GM18858 (cell line): ENCODE measurements around the gene TENT5C.

Experiments
- ATAC-seq: cut with Tn5 transposase; IDR thresholded peaks from one replicate; pipeline ENCODE4 v1.9.1; 2021; ENCODE audit not compliant: unreplicated experiment

The TENT5C gene

GRCh38 chr1:117653732-117654492 is 48.1 kb downstream of the TENT5C start:
- ATAC-seq = peak; percentile 14

DNA sequence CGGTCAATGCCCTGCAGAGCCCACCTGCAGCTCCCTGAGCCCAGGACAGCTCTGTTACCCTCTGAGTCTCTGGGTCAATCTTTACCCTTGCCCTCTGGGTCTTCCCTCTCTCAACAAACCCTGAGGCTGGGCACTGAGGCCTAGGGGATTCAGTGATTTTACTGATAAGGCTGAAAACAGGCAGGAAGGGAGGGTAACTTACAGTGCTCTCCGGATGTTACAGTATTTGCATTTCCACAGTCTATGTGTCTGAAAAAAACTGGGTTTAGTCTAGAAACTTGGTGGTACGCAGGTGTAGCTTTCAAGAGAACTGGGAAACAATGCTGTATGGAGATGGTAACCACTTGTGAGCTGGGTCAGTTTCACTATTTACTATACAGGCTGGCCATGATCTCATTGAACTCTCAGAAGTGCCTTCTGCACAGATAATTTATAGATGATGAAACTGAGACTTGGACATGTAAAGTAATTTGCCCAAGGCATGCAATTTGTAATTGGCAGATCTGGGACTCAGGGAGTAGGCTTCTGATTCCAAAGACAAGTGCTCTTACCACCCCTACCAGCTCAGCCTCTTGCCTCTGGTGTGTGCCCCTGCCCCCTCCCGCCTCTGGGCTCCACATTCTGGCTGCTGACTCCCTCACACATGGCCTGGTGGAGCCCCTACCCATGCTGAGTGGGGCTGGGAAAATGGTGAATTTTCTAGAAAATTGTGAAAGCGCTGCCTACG is 48.8 kb downstream of the TENT5C start:
- ATAC-seq = peak; percentile 79

- no peak for ATAC-seq
Observed at GRCh38 chr1:117655220-117655577, 49.4 kb downstream of the TENT5C start.

DNA sequence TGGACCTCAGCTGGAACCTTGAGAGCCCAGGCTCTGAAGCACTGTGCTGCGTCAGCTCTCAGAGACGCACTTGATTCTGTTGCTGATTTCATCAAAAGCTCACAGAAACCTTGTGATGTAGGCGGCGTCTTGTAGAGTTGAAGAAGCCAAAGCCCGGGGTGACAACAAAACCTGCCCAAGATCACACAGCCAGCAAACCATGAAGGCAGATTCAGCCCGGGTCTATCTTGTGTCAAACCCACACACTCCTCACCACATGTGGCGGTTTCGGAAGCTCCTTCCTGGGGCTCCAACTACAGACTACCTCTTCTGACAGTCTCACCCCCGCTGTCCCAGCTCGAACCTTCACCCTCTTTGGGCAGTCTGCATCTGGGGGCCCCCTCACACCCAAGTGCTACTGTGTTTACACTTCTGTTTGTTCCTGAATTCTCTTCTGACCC is 50.4 kb downstream of the TENT5C start:
- peak; percentile 36 for ATAC-seq

DNA sequence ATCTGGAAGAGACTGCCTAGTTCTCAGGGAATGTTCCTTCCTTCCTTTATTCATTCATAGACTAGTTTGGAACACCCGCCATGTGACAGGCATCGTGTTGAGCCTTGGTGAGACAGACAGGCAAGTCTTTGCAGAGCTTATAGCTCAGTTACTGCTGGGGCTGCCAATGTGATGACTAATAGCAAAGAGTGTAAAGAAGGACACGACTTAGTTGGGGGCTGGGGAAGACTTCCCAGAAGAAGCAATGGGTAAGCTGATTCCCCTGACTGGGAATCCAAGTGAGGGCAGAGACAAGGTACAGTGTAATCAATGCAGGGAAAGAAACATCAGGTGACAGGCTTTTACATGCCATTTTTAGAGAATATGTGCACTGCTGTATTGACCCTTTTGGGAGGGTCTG is 51.2 kb downstream of the TENT5C start:
- no peak for ATAC-seq

- ATAC-seq = no peak
Observed at GRCh38 chr1:117657949-117658660, 52.3 kb downstream of the TENT5C start.

- no peak for ATAC-seq
Observed at GRCh38 chr1:117658676-117659075, 52.8 kb downstream of the TENT5C start.

DNA sequence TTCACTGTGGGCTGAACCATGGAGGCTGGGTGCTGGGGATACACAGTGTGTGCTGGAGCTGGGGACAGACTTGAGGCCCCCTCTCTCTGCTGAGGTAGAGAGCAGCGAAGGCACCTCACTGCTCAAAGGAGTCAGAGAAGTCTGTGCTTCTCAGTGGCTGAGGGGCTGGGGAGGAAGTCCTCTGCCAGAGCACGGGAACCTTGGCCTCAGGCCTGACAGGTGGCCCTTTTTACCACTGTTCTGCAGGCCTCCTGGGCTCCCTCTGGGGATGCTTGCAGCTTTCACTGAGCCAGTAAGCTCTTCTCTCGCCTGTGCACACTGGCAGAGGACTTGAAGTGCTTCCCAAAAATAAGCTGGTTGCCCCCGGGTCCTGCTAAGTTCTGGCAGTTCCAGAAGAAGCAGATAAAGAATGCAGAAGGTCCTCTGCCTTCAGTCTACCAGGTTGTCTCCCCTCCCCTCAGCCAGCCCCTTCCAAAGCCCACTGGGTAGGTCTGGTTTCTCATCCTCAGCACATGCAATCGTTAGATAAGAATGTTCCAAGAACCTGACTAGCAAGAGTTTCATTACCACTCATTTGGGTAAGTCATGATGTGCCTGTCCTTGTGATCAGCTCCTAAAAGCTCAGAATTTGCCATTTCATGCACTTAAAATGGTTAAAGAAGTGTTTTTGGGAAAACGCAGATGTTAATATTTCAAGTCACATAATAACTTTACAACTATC is 53.9 kb downstream of the TENT5C start:
- ATAC-seq = no peak

DNA sequence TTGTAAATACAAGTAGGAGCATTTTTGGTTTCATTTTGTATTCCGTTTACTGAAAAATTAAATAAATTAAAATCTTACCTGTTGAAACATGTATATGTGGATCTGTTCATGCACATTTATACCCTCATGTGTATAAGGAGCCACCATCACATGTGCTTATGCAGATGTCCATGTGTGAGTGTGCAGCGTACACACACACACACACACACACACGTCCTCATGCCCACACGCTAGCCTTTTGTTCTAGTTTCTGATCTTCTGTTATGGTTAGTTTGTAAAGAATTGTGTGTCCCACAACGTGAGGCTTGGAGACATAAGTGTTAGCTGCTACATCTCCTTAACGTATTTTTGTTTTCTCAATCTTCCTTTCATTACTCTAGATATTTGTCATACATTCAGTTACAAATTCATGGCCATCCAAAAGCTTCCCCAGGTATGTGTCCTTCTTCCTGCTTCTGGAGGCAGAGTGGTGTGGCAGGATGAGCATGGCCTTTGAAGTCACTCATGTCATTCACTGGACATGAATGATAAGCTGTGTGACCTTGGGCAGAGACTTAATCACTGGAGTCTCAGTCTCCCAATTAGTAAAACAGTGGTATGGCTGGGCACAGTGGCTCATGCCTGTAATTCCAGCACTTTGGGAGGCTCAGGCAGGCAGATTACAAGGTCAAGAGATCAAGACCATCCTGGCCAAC is 54.6 kb downstream of the TENT5C start:
- no peak for ATAC-seq

- no peak for ATAC-seq
Observed at GRCh38 chr1:117661027-117661426, 55.2 kb downstream of the TENT5C start.

- no peak for ATAC-seq
Observed at GRCh38 chr1:117662667-117663066, 56.8 kb downstream of the TENT5C start.

DNA sequence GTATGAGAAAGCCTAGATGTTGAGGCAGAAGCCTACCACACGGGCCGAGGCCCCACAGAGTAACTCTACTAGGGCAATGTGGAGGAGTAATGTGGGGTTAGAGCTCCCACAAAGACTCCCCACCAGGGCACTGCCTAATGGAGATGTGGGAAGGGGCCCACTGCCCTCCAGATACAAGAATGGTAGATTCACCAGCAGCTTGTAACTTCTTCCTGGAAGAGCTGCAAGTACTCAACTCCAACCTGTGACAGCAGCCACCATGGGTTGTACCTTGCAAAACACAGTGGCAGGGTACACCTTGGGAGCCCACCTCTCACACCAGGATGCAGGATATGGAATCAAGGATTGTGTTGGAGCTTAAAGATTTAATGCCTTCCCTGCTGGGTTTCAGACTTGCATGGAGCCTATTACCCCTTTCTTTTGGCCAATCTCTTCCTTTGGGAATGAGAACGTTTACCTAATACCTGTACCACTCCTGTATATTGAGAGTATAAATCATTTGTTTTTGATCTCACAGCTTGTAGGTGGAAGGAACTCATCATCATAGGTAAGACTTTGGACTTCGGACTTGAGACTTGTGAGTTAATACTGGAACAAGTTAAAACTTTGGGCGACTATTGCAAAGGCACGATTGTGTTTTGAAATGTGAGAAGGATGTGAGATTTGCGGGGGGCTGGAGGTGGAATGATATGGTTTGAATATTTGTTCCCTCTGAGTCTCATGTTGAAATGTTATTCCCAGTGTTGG is 57.5 kb downstream of the TENT5C start:
- ATAC-seq = no peak

DNA sequence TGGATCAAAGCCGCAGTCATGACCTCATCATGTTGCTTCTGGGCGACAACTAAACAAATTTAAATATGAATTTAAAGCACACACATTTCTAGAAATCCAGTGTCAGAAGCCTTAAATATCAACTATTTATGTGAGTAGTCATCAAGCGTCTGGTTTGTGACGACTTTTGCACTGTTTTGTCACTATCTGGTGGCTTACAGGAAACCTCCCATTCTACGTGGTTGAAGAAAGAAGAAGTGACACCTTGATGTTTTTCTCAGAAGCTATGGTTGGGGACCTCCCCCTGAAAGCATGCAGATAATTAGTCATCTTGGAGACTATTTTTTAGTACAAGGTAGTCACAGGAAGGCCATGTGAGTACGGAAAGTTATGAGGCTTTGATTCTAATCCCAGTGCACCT is 58.5 kb downstream of the TENT5C start:
- peak; percentile 98 for ATAC-seq

DNA sequence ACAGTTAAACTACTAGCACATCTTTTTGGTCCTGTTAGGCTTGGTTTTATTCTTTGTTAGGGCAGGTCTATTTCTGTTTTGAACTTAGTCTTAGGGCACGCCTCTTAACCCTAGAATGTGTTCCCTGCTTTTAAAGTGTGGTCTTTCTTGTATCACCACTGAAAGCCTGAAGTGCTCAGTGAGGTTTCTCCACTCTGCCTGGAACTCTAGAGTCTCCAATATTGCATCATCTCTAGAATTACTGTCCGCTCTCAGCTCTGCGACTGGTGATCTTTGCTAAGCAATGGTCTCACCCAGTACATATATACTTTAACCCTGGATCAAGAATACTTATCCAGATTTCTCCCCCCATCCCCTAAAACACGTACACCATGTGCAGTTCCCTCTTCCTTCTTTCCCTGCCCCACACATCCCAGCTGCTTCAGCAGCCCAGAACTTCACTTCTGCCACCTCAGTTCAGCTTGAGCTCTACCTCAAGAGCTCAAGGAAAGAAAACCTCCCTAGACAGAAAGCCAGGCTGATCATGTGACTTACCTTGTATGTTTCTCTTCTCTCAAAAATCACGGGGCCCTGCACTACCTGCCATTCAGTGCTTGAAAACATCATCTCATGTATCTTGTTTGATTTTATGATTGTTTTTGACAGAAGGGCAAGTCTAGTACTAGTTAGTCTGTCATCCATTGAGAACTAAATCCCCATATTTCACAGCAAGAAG is 59.9 kb downstream of the TENT5C start:
- ATAC-seq = no peak

DNA sequence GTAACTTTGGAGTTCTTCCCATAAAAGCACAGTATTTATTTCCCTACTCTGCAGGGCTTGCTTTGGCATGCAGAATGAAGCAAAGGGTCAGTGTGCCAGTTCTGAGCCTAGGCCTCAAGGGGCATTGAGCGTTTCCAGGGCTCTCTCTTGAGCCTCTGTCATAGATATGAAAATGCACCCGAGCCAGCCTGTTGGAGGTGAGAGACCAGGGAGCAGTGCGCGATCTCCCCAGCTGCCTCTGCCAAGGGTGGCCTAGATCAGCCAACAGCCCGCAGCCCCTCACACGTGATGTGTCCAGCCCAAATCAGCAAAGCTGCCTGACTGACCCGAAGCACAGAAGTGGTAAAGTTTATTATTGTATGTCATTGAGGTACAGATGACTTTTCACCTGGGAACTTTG is 63.7 kb downstream of the TENT5C start:
- ATAC-seq = no peak

GRCh38 chr1:117670976-117671780 is 65.3 kb downstream of the TENT5C start:
- ATAC-seq = no peak

- no peak for ATAC-seq
Observed at GRCh38 chr1:117671781-117672501, 66.1 kb downstream of the TENT5C start.

DNA sequence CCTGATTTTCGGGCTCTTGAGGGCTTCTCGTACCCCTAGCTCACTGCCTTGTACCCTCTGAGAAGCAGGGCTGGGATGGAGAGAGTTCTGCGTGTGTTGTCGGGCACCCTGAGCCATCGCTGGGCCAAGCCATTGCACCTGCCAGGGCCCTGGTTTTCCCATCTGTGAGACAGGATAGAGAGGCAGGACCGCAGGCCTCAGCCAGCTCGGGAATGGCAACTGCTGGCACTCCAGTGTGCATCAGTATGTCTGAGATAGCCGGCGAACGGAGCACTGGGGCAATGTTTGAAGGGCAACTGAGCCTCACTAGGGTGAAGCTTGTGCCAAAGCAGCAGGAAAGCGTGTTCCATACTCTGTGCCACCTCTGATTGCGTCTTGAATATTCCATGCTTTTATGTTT is 66.9 kb downstream of the TENT5C start:
- ATAC-seq = no peak
